ENCODE measurements around the gene EWSR1.

Gene EWSR1

GRCh38 chr22:29317827-29318454 lies 49.9 kb downstream of the EWSR1 start:
- no peak for DNase-seq (ENCODE audit: low spot score)

- DNase-seq (ENCODE audit: low spot score) = no peak
Observed at GRCh38 chr22:29319072-29319471, 51.0 kb downstream of the EWSR1 start.

- DNase-seq (ENCODE audit: low spot score) = no peak
Observed at GRCh38 chr22:29320546-29320945, 52.5 kb downstream of the EWSR1 start.

- DNase-seq (ENCODE audit: low spot score) = no peak
Observed at GRCh38 chr22:29323641-29324040, 55.6 kb downstream of the EWSR1 start.

- DNase-seq (ENCODE audit: low spot score) = no peak
Observed at GRCh38 chr22:29325356-29325755, 57.3 kb downstream of the EWSR1 start.

- DNase-seq (ENCODE audit: low spot score) = no peak
Observed at GRCh38 chr22:29325785-29326315, 57.8 kb downstream of the EWSR1 start.

GRCh38 chr22:29326481-29326880 lies 58.4 kb downstream of the EWSR1 start:
- DNase-seq (ENCODE audit: low spot score) = no peak

- DNase-seq (ENCODE audit: low spot score) = no peak
Observed at GRCh38 chr22:29327089-29327764, 59.2 kb downstream of the EWSR1 start.

GRCh38 chr22:29328055-29328454 lies 60.0 kb downstream of the EWSR1 start:
- DNase-seq (ENCODE audit: low spot score) = no peak

- no peak for DNase-seq (ENCODE audit: low spot score)
Observed at GRCh38 chr22:29328566-29329500, 60.8 kb downstream of the EWSR1 start.

GRCh38 chr22:29329581-29329980 lies 61.5 kb downstream of the EWSR1 start:
- DNase-seq (ENCODE audit: low spot score) = no peak

GRCh38 chr22:29330291-29330690 lies 62.2 kb downstream of the EWSR1 start:
- no peak for DNase-seq (ENCODE audit: low spot score)

GRCh38 chr22:29330753-29331152 lies 62.7 kb downstream of the EWSR1 start:
- no peak for DNase-seq (ENCODE audit: low spot score)

- DNase-seq (ENCODE audit: low spot score) = no peak
Observed at GRCh38 chr22:29331213-29331612, 63.1 kb downstream of the EWSR1 start.

- no peak for DNase-seq (ENCODE audit: low spot score)
Observed at GRCh38 chr22:29331658-29332300, 63.7 kb downstream of the EWSR1 start.

- no peak for DNase-seq (ENCODE audit: low spot score)
Observed at GRCh38 chr22:29332886-29333496, 64.9 kb downstream of the EWSR1 start.

GRCh38 chr22:29334148-29334547 lies 66.1 kb downstream of the EWSR1 start:
- DNase-seq (ENCODE audit: low spot score) = no peak

- DNase-seq (ENCODE audit: low spot score) = no peak
Observed at GRCh38 chr22:29334696-29335344, 66.8 kb downstream of the EWSR1 start.

- no peak for DNase-seq (ENCODE audit: low spot score)
Observed at GRCh38 chr22:29335656-29336055, 67.6 kb downstream of the EWSR1 start.

- DNase-seq (ENCODE audit: low spot score) = no peak
Observed at GRCh38 chr22:29336751-29337490, 68.9 kb downstream of the EWSR1 start.
